CD4-positive, CD25-positive, alpha-beta regulatory T cell (primary cell): ENCODE measurements around the gene RHOXF2B. TPM values are rescaled to one million over a fixed set of nuclear protein-coding genes. Genes with fewer than 3 reads are reported as not detected.
"Not testable (repeated sequence)": the region's sequence is repeated elsewhere in the genome, so short reads cannot be mapped to it uniquely, and the experiment has no call there.

Experiments
- ATAC-seq, 2 donors: fragments of 150-1000 bp; cut with Tn5 transposase; one replicate each; pipeline ENCODE4 v1.10.0; 2021; ENCODE audit warnings: low read depth in 2 of 2, moderate number of reproducible peaks in 2 of 2, moderate library complexity in 1 of 2
- DNase-seq, 3 donors: peaks; one replicate each; pipeline versions ENCODE4 v3.0.0 to v3.0.0-alpha.2; 2012 to 2022; ENCODE audit warnings: mixed read lengths in 1 of 3
- H3K27ac ChIP-seq: one replicate; pipeline ENCODE4 v1.7.0; 2013; ENCODE audit warnings: mild to moderate bottlenecking, low read length; ENCODE audit not compliant: insufficient read depth, poor library complexity, severe bottlenecking
- H3K27me3 ChIP-seq: one replicate; pipeline ENCODE4 v1.7.0; 2013; ENCODE audit warnings: low read length; ENCODE audit not compliant: control insufficient read depth, insufficient read depth
- H3K36me3 ChIP-seq: one replicate; pipeline ENCODE4 v1.7.0; 2013; ENCODE audit warnings: mild to moderate bottlenecking, low read length, moderate library complexity; ENCODE audit not compliant: control insufficient read depth, insufficient read depth
- H3K4me1 ChIP-seq: 2 replicates; pipeline ENCODE4 v1.7.0; 2013; ENCODE audit warnings: mild to moderate bottlenecking, low read length; ENCODE audit not compliant: insufficient read depth, control insufficient read depth, poor library complexity, severe bottlenecking
- H3K4me3 ChIP-seq: one replicate; pipeline ENCODE4 v1.7.0; 2013; ENCODE audit warnings: low read depth, mild to moderate bottlenecking, low read length, moderate library complexity
- H3K9me3 ChIP-seq, 2 experiments: 1 replicate in 1 of 2; 2 replicates in 1 of 2; pipeline ENCODE4 v1.7.0; 2013; ENCODE audit warnings: low read length in 2 of 2, mild to moderate bottlenecking in 1 of 2, moderate library complexity in 1 of 2; ENCODE audit not compliant: control insufficient read depth in 2 of 2
- H3K27ac Mint-ChIP-seq, 3 donors: one replicate each; pipeline ENCODE4 v1.8.0; 2020 to 2022; ENCODE audit warnings: mild to moderate bottlenecking in 3 of 3, mixed read lengths in 3 of 3, moderate library complexity in 2 of 3
- H3K27me3 Mint-ChIP-seq: one replicate; pipeline ENCODE4 v1.8.0; 2022; ENCODE audit warnings: mild to moderate bottlenecking, mixed read lengths
- H3K36me3 Mint-ChIP-seq: one replicate; pipeline ENCODE4 v1.8.0; 2020; ENCODE audit warnings: mixed read lengths
- H3K4me1 Mint-ChIP-seq, 4 donors: one replicate each; pipeline ENCODE4 v1.8.0; 2020 to 2022; ENCODE audit warnings: mixed read lengths in 4 of 4, mild to moderate bottlenecking in 1 of 4
- H3K4me3 Mint-ChIP-seq, 4 donors: one replicate each; pipeline ENCODE4 v1.8.0; 2020 to 2022; ENCODE audit warnings: mild to moderate bottlenecking in 4 of 4, mixed read lengths in 4 of 4, moderate library complexity in 3 of 4
- H3K9me3 Mint-ChIP-seq, 7 donors: one replicate each; pipeline ENCODE4 v1.8.0; 2020 to 2022; ENCODE audit warnings: mixed read lengths in 7 of 7, mild to moderate bottlenecking in 3 of 7, moderate library complexity in 2 of 7
- polyA plus RNA-seq, 4 donors: library from polyadenylated mRNA; unstranded; fragments of 300-500 nt; fragmentation: Illumina TruSeq; gene quantifications; one replicate each; pipeline ENCODE4 v1.2.3, GENCODE V29; 2021
- total RNA-seq: library from RNA; stranded (reverse); gene quantifications from one replicate; pipeline ENCODE4 v1.2.3, GENCODE V29; 2022

RHOXF2B gene
- total and polyA plus RNA-seq, 5 donors from 2014 or later = 0.10 TPM; not detected in 4

- no peak for DNase-seq
- Histone ChIP-seq H3K9me3 (no peaks in the 10 kb centered on the region), H3K27me3 (no peaks in the 10 kb centered on the region), H3K4me1 (no peaks in the 10 kb centered on the region), H3K27ac (no peak overlapping the region), H3K36me3 (no peaks in the 10 kb centered on the region), H3K4me3 (no peak overlapping the region)
- Mint-ChIP-seq H3K27ac (no peak overlapping the region), H3K27me3 (no peaks in the 10 kb centered on the region), H3K4me3 (no peak overlapping the region), H3K9me3 (no peaks in the 10 kb centered on the region), H3K4me1 (no peaks in the 10 kb centered on the region), H3K36me3 (no peaks in the 10 kb centered on the region)
- no peak for ATAC-seq
These were observed 12.7 kb upstream of the RHOXF2B start for GRCh38 chrX:120090208-120090607.

GRCh38 chrX:120087289-120088017, 10.0 kb upstream of the RHOXF2B start:
- DNase-seq (no peak), ATAC-seq (no peak)
- H3K36me3 ChIP-seq = no peaks in the 10 kb centered on the region
- no peak overlapping the region for H3K4me3 ChIP-seq
- Mint-ChIP-seq H3K4me3 (no peak overlapping the region), H3K27ac (no peak overlapping the region), H3K36me3 (no peaks in the 10 kb centered on the region), H3K27me3 (no peaks in the 10 kb centered on the region), H3K9me3 (no peaks in the 10 kb centered on the region), H3K4me1 (no peaks in the 10 kb centered on the region)
- H3K27me3 ChIP-seq = no peaks in the 10 kb centered on the region
- H3K9me3 ChIP-seq = no peaks in the 10 kb centered on the region
- H3K4me1 ChIP-seq = no peaks in the 10 kb centered on the region
- H3K27ac ChIP-seq = no peak overlapping the region

- H3K4me3 ChIP-seq, ATAC-seq, H3K27me3 Mint-ChIP-seq, H3K4me1 ChIP-seq, H3K9me3 Mint-ChIP-seq, DNase-seq, H3K27me3 ChIP-seq, H3K36me3 ChIP-seq, H3K9me3 ChIP-seq, H3K27ac ChIP-seq, H3K4me3 Mint-ChIP-seq, H3K4me1 Mint-ChIP-seq, H3K36me3 Mint-ChIP-seq, H3K27ac Mint-ChIP-seq: not testable (repeated sequence)
These were observed 8.2 kb upstream of the RHOXF2B start for GRCh38 chrX:120085553-120086185.

GRCh38 chrX:120066169-120066568, 11.3 kb downstream of the RHOXF2B start:
- H3K36me3 ChIP-seq, H3K27me3 ChIP-seq, H3K9me3 ChIP-seq, H3K4me1 Mint-ChIP-seq, H3K27me3 Mint-ChIP-seq, H3K9me3 Mint-ChIP-seq, H3K4me3 Mint-ChIP-seq, H3K27ac ChIP-seq, H3K4me3 ChIP-seq, ATAC-seq, H3K4me1 ChIP-seq, H3K27ac Mint-ChIP-seq, DNase-seq, H3K36me3 Mint-ChIP-seq: not testable (repeated sequence)

- H3K27ac Mint-ChIP-seq, H3K27me3 ChIP-seq, DNase-seq, H3K36me3 ChIP-seq, H3K27me3 Mint-ChIP-seq, H3K9me3 Mint-ChIP-seq, H3K4me3 ChIP-seq, H3K4me1 Mint-ChIP-seq, H3K9me3 ChIP-seq, H3K4me1 ChIP-seq, H3K36me3 Mint-ChIP-seq, H3K4me3 Mint-ChIP-seq, H3K27ac ChIP-seq, ATAC-seq: not testable (repeated sequence)
These were observed 34.8 kb downstream of the RHOXF2B start for GRCh38 chrX:120042712-120043111.

GRCh38 chrX:120042247-120042646, 35.2 kb downstream of the RHOXF2B start:
- not testable (repeated sequence) for H3K27ac Mint-ChIP-seq, H3K4me1 ChIP-seq, H3K27me3 ChIP-seq, DNase-seq, H3K4me3 ChIP-seq, H3K27ac ChIP-seq, H3K36me3 ChIP-seq, H3K9me3 Mint-ChIP-seq, H3K9me3 ChIP-seq, H3K4me1 Mint-ChIP-seq, H3K27me3 Mint-ChIP-seq, H3K4me3 Mint-ChIP-seq, H3K36me3 Mint-ChIP-seq, ATAC-seq

GRCh38 chrX:120040176-120040575, 37.3 kb downstream of the RHOXF2B start:
- ATAC-seq, H3K27me3 ChIP-seq, H3K9me3 Mint-ChIP-seq, H3K27ac ChIP-seq, H3K27me3 Mint-ChIP-seq, H3K4me3 Mint-ChIP-seq, H3K4me1 Mint-ChIP-seq, H3K36me3 ChIP-seq, H3K36me3 Mint-ChIP-seq, DNase-seq, H3K9me3 ChIP-seq, H3K27ac Mint-ChIP-seq, H3K4me1 ChIP-seq, H3K4me3 ChIP-seq: not testable (repeated sequence)

- H3K4me3 Mint-ChIP-seq, H3K27me3 Mint-ChIP-seq, H3K4me1 Mint-ChIP-seq, H3K4me1 ChIP-seq, H3K27ac ChIP-seq, ATAC-seq, H3K27ac Mint-ChIP-seq, H3K27me3 ChIP-seq, H3K9me3 Mint-ChIP-seq, H3K9me3 ChIP-seq, DNase-seq, H3K4me3 ChIP-seq, H3K36me3 ChIP-seq, H3K36me3 Mint-ChIP-seq: not testable (repeated sequence)
These were observed 38.3 kb downstream of the RHOXF2B start for GRCh38 chrX:120039087-120039733.
